ENCODE results near the gene MUTYH.

GRCh38 chr1:45282351-45282750 is 57.9 kb downstream of the MUTYH start:
- TF ChIP-seq CTCF (IDR thresholded peaks at IDR 0.05), result no peak
- no peak for TF ChIP-seq POLR2A (IDR thresholded peaks at IDR 0.05; ENCODE audit: low read depth)
